ENCODE data around the gene SUN3. TPM values are rescaled to one million over a fixed set of nuclear protein-coding genes. Genes with fewer than 3 reads are reported as not detected.

SUN3 gene, protein sequence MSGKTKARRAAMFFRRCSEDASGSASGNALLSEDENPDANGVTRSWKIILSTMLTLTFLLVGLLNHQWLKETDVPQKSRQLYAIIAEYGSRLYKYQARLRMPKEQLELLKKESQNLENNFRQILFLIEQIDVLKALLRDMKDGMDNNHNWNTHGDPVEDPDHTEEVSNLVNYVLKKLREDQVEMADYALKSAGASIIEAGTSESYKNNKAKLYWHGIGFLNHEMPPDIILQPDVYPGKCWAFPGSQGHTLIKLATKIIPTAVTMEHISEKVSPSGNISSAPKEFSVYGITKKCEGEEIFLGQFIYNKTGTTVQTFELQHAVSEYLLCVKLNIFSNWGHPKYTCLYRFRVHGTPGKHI
- not detected in 2 replicates for total RNA-seq (2011; cell fraction: chromatin; rRNA removed; ENCODE audit: low replicate concordance)
- not detected in 2 replicates for total RNA-seq (2011; cell fraction: nucleolus; rRNA removed)
- not detected in 2 replicates for total RNA-seq (2011; cell fraction: nucleoplasm; rRNA removed)
- total RNA-seq (2014; rRNA removed) (not detected in 2 replicates), total RNA-seq (2014; rRNA removed; fragmentation: Illumina TruSeq; extraction: Trizol) (not detected in 2 replicates), total RNA-seq (2015; rRNA removed; fragmentation: Illumina TruSeq; extraction: Trizol) (0.19 TPM in 1 of 2 replicates, not detected in the other), total RNA-seq (2021) (not detected in 2 replicates), polyA plus RNA-seq (2011; rRNA removed) (not detected in 2 replicates), polyA plus RNA-seq (2014; fragmentation: Illumina TruSeq; extraction: Trizol) (not detected in 2 replicates), polyA plus RNA-seq (2014; fragmentation: Nextera tagmentation; extraction: Ambion mirVana) (under 1 TPM; 0.04 to 0.06 TPM), polyA plus RNA-seq (2014; rRNA removed) (0.24 TPM in 1 of 2 replicates, not detected in the other), polyA minus RNA-seq (2011; rRNA and poly(A)+ RNA removed) (not detected in 2 replicates), Bru-seq, nascent RNA (percentile 7 among the genes with signal in this experiment), BruChase-seq, experiment 1, labeled RNA remaining after a 2-hour chase (percentile 20 among the genes with signal in this experiment), BruChase-seq, experiment 2, labeled RNA remaining after a 6-hour chase (percentile 21 among the genes with signal in this experiment)
- not detected in 2 replicates for polyA plus RNA-seq (2011; cell fraction: cytosol; rRNA removed)
- polyA plus RNA-seq (2011; cell fraction: nucleus; rRNA removed): not detected in 2 replicates
- polyA plus RNA-seq (2012): 0.12 and 0.91 TPM in 2 replicates
- polyA minus RNA-seq (2011; cell fraction: cytosol; rRNA and poly(A)+ RNA removed): not detected in 2 replicates
- polyA minus RNA-seq (2011; cell fraction: nucleus; rRNA and poly(A)+ RNA removed): not detected in 2 replicates
- long read RNA-seq, experiment 1: 0 reads
- long read RNA-seq, experiment 2: 0 reads
- long read RNA-seq, experiment 3: 0 reads

DNA sequence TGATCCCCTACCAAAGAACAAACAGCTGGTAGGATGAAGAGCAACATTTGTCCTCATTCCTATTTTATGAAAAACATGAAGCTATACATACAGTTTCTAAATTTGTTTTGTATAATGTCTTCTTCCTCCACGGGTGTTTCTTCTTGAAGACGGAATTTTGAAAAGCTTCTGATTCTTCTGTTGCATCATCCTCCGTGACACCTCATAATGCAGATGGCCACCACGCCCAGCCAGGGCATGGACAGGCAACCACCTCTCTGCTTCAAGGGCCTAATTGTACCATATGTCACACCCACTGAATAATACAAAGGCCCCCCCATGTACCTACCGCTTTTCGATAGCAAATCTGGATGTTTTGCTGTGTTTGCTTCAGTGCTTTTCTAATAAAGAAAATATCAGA lies at the start of gene SUN3:
Gene SUN3, minus strand, starts transcription at position 170 of the 400 bp plus-strand sequence. Its CDS starts 169 bp downstream, at position 1.
- Histone ChIP-seq H3K36me3 (ENCODE audit: control insufficient read depth, insufficient read depth, low read length) (no peaks in the 10 kb centered on the region), H4K20me1 (replicated peaks; ENCODE audit: control insufficient read depth, insufficient read depth, low read length) (no peaks in the 10 kb centered on the region), H3K27me3 (ENCODE audit: control insufficient read depth in 2 of 2, insufficient read depth in 2 of 2, low read length in 2 of 2) (no peaks in the 10 kb centered on the region), H3K9ac (ENCODE audit: insufficient read depth in 1 of 2, low read depth in 2 of 2, low read length in 2 of 2) (no peak within 1 kb of the TSS), H3K9me1 (ENCODE audit: control insufficient read depth, insufficient read depth, low read length) (no peaks in the 10 kb centered on the region), H2AFZ (ENCODE audit: low read depth, low read length) (peak within 1 kb of the TSS; percentile 56; the same call in 1 of the 2 replicates), H3K27ac (ENCODE audit: extremely low read depth, low read depth, low read length) (no peak within 1 kb of the TSS), H3K9me3 (replicated peaks; ENCODE audit: control insufficient read depth, insufficient read depth, low read depth, low read length) (no peaks in the 10 kb centered on the region), H3K79me2 (ENCODE audit: control insufficient read depth, insufficient read depth, low read length) (no peaks in the 10 kb centered on the region), H3K4me3 (no peak within 1 kb of the TSS), H3K4me1 (replicated peaks in 1 of 2; ENCODE audit: control insufficient read depth in 2 of 2, insufficient read depth in 2 of 2, low read length in 2 of 2) (no peaks in the 10 kb centered on the region; a peak in 2 of 5 replicates), H3K4me2 (ENCODE audit: insufficient read depth, low read length) (peak within 1 kb of the TSS; percentile 39)
- DNase-seq (ENCODE audit: extremely low read depth in 1 of 4, low spot score in 3 of 4): no peak
- in situ Hi-C loops (cut with MboI): no loop called here
- intact Hi-C loops (cut with micrococcal nuclease): no loop called here
- no TSS peak for BruUV-seq (replicated peaks)
- POLR2A ChIA-PET: no interaction called here
- no peak for FAIRE-seq
- CTCF ChIA-PET (ENCODE audit: low intra/inter-chr PET ratio): no interaction called here
- ATAC-seq: peak; percentile 63; the same call in 2 of the 3 replicates
- WGBS (ENCODE audit: insufficient coverage, low coverage, missing lambda C conversion rate): 3% methylated on average over 6 of the region's 6 CpGs
- TF ChIP-seq, protein P1, sequence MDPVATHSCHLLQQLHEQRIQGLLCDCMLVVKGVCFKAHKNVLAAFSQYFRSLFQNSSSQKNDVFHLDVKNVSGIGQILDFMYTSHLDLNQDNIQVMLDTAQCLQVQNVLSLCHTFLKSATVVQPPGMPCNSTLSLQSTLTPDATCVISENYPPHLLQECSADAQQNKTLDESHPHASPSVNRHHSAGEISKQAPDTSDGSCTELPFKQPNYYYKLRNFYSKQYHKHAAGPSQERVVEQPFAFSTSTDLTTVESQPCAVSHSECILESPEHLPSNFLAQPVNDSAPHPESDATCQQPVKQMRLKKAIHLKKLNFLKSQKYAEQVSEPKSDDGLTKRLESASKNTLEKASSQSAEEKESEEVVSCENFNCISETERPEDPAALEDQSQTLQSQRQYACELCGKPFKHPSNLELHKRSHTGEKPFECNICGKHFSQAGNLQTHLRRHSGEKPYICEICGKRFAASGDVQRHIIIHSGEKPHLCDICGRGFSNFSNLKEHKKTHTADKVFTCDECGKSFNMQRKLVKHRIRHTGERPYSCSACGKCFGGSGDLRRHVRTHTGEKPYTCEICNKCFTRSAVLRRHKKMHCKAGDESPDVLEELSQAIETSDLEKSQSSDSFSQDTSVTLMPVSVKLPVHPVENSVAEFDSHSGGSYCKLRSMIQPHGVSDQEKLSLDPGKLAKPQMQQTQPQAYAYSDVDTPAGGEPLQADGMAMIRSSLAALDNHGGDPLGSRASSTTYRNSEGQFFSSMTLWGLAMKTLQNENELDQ (CRISPR knock-in tag; IDR thresholded peaks at IDR 0.05; ENCODE audit: borderline replicate concordance): no peak
- TF ChIP-seq, protein P2, sequence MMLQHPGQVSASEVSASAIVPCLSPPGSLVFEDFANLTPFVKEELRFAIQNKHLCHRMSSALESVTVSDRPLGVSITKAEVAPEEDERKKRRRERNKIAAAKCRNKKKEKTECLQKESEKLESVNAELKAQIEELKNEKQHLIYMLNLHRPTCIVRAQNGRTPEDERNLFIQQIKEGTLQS (IDR thresholded peaks at IDR 0.05): peak; percentile 91
- TF ChIP-seq, protein P2 (CRISPR knock-in tag; conservative IDR thresholded peaks at IDR 0.05): no peak; the same call in 1 of the 2 replicates
- TF ChIP-seq ZNF175 (CRISPR knock-in tag; IDR thresholded peaks at IDR 0.05; ENCODE audit: low read depth) (no peak), FOSL1 (tag; conservative IDR thresholded peaks at IDR 0.05) (0 out of 2 replicates have a peak, but pooled peaks have one; percentile 13), THRAP3 (IDR thresholded peaks at IDR 0.05; ENCODE audit: borderline replicate concordance) (no peak), JUND (IDR thresholded peaks at IDR 0.05; ENCODE audit: borderline replicate concordance, low read depth, low read length) (peak; percentile 44; the same call in 1 of the 2 replicates), JUND (tag; IDR thresholded peaks at IDR 0.05; ENCODE audit: borderline replicate concordance, low read depth, low read length) (no peak; the same call in 2 of the 3 replicates), TAF1 (IDR thresholded peaks at IDR 0.05; ENCODE audit: control insufficient read depth, extremely low read depth, insufficient read depth, low read length, severe bottlenecking) (no peak)
